KOPT-K1 (cell line): ENCODE measurements around the gene RAD51B.

ENCODE experiments used
- H3K27ac ChIP-seq: fragments of 200-600 bp; sonication (generic); 2 replicates; pipeline ENCODE4 v1.5.1; 2016; ENCODE audit warnings: antibody characterized with exemption, mild to moderate bottlenecking, low read depth, low read length; ENCODE audit not compliant: poor library complexity, severe bottlenecking
- H3K36me3 ChIP-seq: fragments of 200-600 bp; sonication (generic); 2 replicates; pipeline ENCODE4 v1.5.1; 2017; ENCODE audit warnings: antibody characterized with exemption, mild to moderate bottlenecking, low read length, moderate library complexity; ENCODE audit not compliant: insufficient read depth
- H3K9me3 ChIP-seq: fragments of 200-600 bp; sonication (generic); 2 replicates; pipeline ENCODE4 v1.5.1; 2017; ENCODE audit warnings: antibody characterized with exemption, low read length, mild to moderate bottlenecking; ENCODE audit not compliant: insufficient read depth, poor library complexity, severe bottlenecking

RAD51B gene

GRCh38 chr14:67819563-67820421, at the start of gene RAD51B:
Gene RAD51B, plus strand, starts transcription at chr14:67819779.
- no peaks in the 10 kb centered on the region for H3K9me3 ChIP-seq
- peak within 1 kb of the TSS; percentile 76 for H3K27ac ChIP-seq

GRCh38 chr14:67773844-67774377, 45.7 kb upstream of the RAD51B start:
- H3K36me3 ChIP-seq = peaks cover 94% of the 10 kb centered on the region
- H3K27ac ChIP-seq = no peak overlapping the region
- no peaks in the 10 kb centered on the region for H3K9me3 ChIP-seq

More at GRCh38 chr14:67819563-67820421, at the start of gene RAD51B:
- peaks cover 6% of the 10 kb centered on the region for H3K36me3 ChIP-seq

- Histone ChIP-seq H3K36me3 (peaks cover 98% of the 10 kb centered on the region), H3K9me3 (no peaks in the 10 kb centered on the region), H3K27ac (no peak overlapping the region)
Measured at GRCh38 chr14:67776653-67777322, 42.8 kb upstream of the RAD51B start.

- H3K36me3 ChIP-seq = peaks cover 98% of the 10 kb centered on the region
- H3K27ac ChIP-seq = no peak overlapping the region
- H3K9me3 ChIP-seq = no peaks in the 10 kb centered on the region
Measured at GRCh38 chr14:67778792-67779191, 40.8 kb upstream of the RAD51B start.

GRCh38 chr14:67782090-67782489, 37.5 kb upstream of the RAD51B start:
- H3K9me3 ChIP-seq = no peaks in the 10 kb centered on the region
- H3K27ac ChIP-seq = no peak overlapping the region
- H3K36me3 ChIP-seq = peaks cover 97% of the 10 kb centered on the region

GRCh38 chr14:67784244-67784823, 35.2 kb upstream of the RAD51B start:
- Histone ChIP-seq H3K27ac (no peak overlapping the region), H3K9me3 (no peaks in the 10 kb centered on the region), H3K36me3 (peaks cover 97% of the 10 kb centered on the region)

GRCh38 chr14:67785270-67786109, 34.1 kb upstream of the RAD51B start:
- Histone ChIP-seq H3K27ac (no peak overlapping the region), H3K36me3 (peaks cover 98% of the 10 kb centered on the region)

GRCh38 chr14:67787673-67788072, 31.9 kb upstream of the RAD51B start:
- no peak overlapping the region for H3K27ac ChIP-seq
- H3K36me3 ChIP-seq = peaks cover 85% of the 10 kb centered on the region
- no peaks in the 10 kb centered on the region for H3K9me3 ChIP-seq

More at GRCh38 chr14:67785270-67786109, 34.1 kb upstream of the RAD51B start:
- H3K9me3 ChIP-seq = no peaks in the 10 kb centered on the region

- H3K27ac ChIP-seq = no peak overlapping the region
- no peaks in the 10 kb centered on the region for H3K9me3 ChIP-seq
- peaks cover 96% of the 10 kb centered on the region for H3K36me3 ChIP-seq
Measured at GRCh38 chr14:67798731-67799130, 20.8 kb upstream of the RAD51B start.

- H3K36me3 ChIP-seq = peaks cover 97% of the 10 kb centered on the region
- H3K9me3 ChIP-seq = no peaks in the 10 kb centered on the region
- no peak overlapping the region for H3K27ac ChIP-seq
Measured at GRCh38 chr14:67800743-67801142, 18.8 kb upstream of the RAD51B start.

- H3K27ac ChIP-seq = no peak overlapping the region
- peaks cover 91% of the 10 kb centered on the region for H3K36me3 ChIP-seq
- no peaks in the 10 kb centered on the region for H3K9me3 ChIP-seq
Measured at GRCh38 chr14:67806246-67806645, 13.3 kb upstream of the RAD51B start.

GRCh38 chr14:67814821-67815220, 4.8 kb upstream of the RAD51B start:
- H3K27ac ChIP-seq = no peak overlapping the region
- H3K36me3 ChIP-seq = peaks cover 30% of the 10 kb centered on the region
- H3K9me3 ChIP-seq = no peaks in the 10 kb centered on the region

GRCh38 chr14:67815573-67816225, 3.9 kb upstream of the RAD51B start:
- peak overlapping the region; percentile 60 for H3K27ac ChIP-seq

More at GRCh38 chr14:67815573-67816225, 3.9 kb upstream of the RAD51B start:
- Histone ChIP-seq H3K36me3 (peaks cover 26% of the 10 kb centered on the region), H3K9me3 (no peaks in the 10 kb centered on the region)
